Heart left ventricle (tissue), 16 donors: ENCODE results near the gene LIF. TPM values are rescaled to one million over a fixed set of nuclear protein-coding genes. Genes with fewer than 3 reads are reported as not detected.

Experiments used
- ATAC-seq, 4 donors: fragments of 200-7000 bp; cut with Tn5 transposase; one replicate each; pipeline ENCODE4 v1.9.1; 2020 to 2022; ENCODE audit warnings: moderate library complexity in 4 of 4, mild to moderate bottlenecking in 3 of 4, moderate number of reproducible peaks in 1 of 4
- DNase-seq, 5 donors: peaks; one replicate each; pipeline ENCODE4 v3.0.0-alpha.2; 2020
- H3K27ac ChIP-seq, 12 donors: fragments of 200-600 bp; sonication (generic) in 4 of 12; one replicate each; pipeline versions ENCODE4 v1.5.0 to v1.8.0; 2016 to 2022; ENCODE audit warnings: mild to moderate bottlenecking in 2 of 12
- H3K27me3 ChIP-seq, 9 donors: fragments of 200-600 bp; sonication (generic) in 2 of 9; one replicate each; pipeline versions ENCODE4 v1.5.1 to v1.8.0; 2016 to 2022; ENCODE audit warnings: mild to moderate bottlenecking in 3 of 9
- H3K36me3 ChIP-seq, 9 donors: fragments of 200-600 bp; sonication (generic) in 2 of 9; one replicate each; pipeline versions ENCODE4 v1.5.0 to v1.8.0; 2018 to 2022; ENCODE audit warnings: mild to moderate bottlenecking in 2 of 9
- H3K4me1 ChIP-seq, 12 donors: fragments of 200-600 bp; sonication (generic) in 4 of 12; one replicate each; pipeline versions ENCODE4 v1.5.0 to v1.8.0; 2016 to 2022; ENCODE audit warnings: mild to moderate bottlenecking in 3 of 12
- H3K4me3 ChIP-seq, 12 donors: fragments of 200-600 bp; sonication (generic) in 4 of 12; one replicate each; pipeline versions ENCODE4 v1.5.0 to v1.8.0; 2017 to 2022; ENCODE audit warnings: mild to moderate bottlenecking in 9 of 12, moderate library complexity in 4 of 12
- H3K9me3 ChIP-seq, 12 donors: fragments of 200-600 bp; sonication (generic) in 4 of 12; one replicate each; pipeline versions ENCODE4 v1.5.0 to v1.8.0; 2016 to 2022; ENCODE audit warnings: mild to moderate bottlenecking in 1 of 12
- CTCF ChIP-seq, 12 donors: fragments of 200-600 bp; sonication (generic) in 4 of 12; IDR thresholded peaks; one replicate each; pipeline versions ENCODE4 v1.5.0 to v1.8.0; 2018 to 2022; ENCODE audit warnings: antibody characterized with exemption in 12 of 12, mild to moderate bottlenecking in 5 of 12
- POLR2A ChIP-seq, 2 donors: fragments of 450-650 bp; IDR thresholded peaks; one replicate each; pipeline ENCODE4 v1.6.1; 2017; ENCODE audit warnings: antibody characterized with exemption in 2 of 2, mild to moderate bottlenecking in 2 of 2, moderate library complexity in 2 of 2
- WGBS, 4 donors: extraction: QIAGEN DNeasy Blood & Tissue Kit in 2 of 4; methylation state at CpG; one replicate each; pipeline versions ENCODE4 v1.1.5 to v1.1.7; 2013 to 2018; 5-methylcytosine and 5-hydroxymethylcytosine counted together
- intact Hi-C, 10 donors: fragments of 100-400 bp; cut with DNase I; formaldehyde crosslinking; loops; one replicate each; pipeline versions ENCODE4 v1.11.1 to v1.14.2; 2022
- polyA plus RNA-seq, 2 donors: library from polyadenylated mRNA; stranded (reverse); fragments of 200-250 nt; gene quantifications; one replicate each; pipeline ENCODE4 v1.2.3, GENCODE V29; 2013
- total RNA-seq, 9 donors: library from RNA; depleted of rRNA in 2 of 9; stranded (reverse); fragments of >200 nt in 2 of 9; fragmentation: NEBNext Ultra II Directional in 3 of 9; extraction: Animal tissue kit (Norgen Biotek cat#: 25700) in 3 of 9; gene quantifications; one replicate each; pipeline versions ENCODE4 v1.1.0 to v1.2.4, GENCODE V29; 2016 to 2023
- donor health status: ischemic (EF 13 %, LVEDD 7.1; RV severe dilation, severe dysfunction).
- donor health status: healthy with polysubstance abuse.
- donor health status: DM: no; HTN: yes; CAD: no.
- donor health status: DM: no; HTN: no; CAD: no.
- donor health status: ischemic (EF 25% LVEDD 6.9; RV normal size, moderate dysfunction).
- donor health status: ischemic (EF 25% LVEDD 5.7; RV mildly dilated, moderate dysfunction).
- donor health status: healthy.
- donor health status: DM: yes; HTN: yes; CAD: no.
- donor health status: ischemic (EF 35%, LVEDD 5.7; RV mildly dilated, moderate dysfunction).
- donor health status: nonischemic (EF 11% LVEDD 7.7; RV severe dilation, severe dysfunction).
- donor health status: DM: yes; HTN: yes; CAD: no.
- donor health status: PGD.
- donor health status: ischemic (EF 29% LVEDD 5.4; RV normal size, mild dysfunction).
- donor health status: nonischemic (EF 23%, LVEDD 6.1; RV moderate dilation, normal function).

Gene LIF
- total and polyA plus RNA-seq, 11 donors: 0.12 to 11.6 (median 0.67) TPM; not detected in 1

- intact Hi-C loops: no loop called here
- ATAC-seq (no peak), DNase-seq (peak in 1 of 5 donors; percentile 3)
- no peaks in the 10 kb centered on the region for H3K9me3 ChIP-seq
- no peak overlapping the region for H3K4me3 ChIP-seq
- H3K36me3 ChIP-seq: no peaks in the 10 kb centered on the region
- no peak overlapping the region for H3K27ac ChIP-seq
- peaks cover under 1 to 66% (median 10%) of the 10 kb centered on the region in 9 donors for H3K27me3 ChIP-seq
- peaks cover 0 to 3% (median 0%) of the 10 kb centered on the region in 12 donors for H3K4me1 ChIP-seq
- WGBS, 4 donors: 84 to 90% (median 88%) methylated on average over 4 of the region's 4 CpGs
- TF ChIP-seq CTCF (IDR thresholded peaks at IDR 0.05) (no peak), POLR2A (IDR thresholded peaks at IDR 0.05) (no peak)
These were observed 18.9 kb downstream of the LIF start for GRCh38 chr22:30227438-30228228.

- H3K4me1 ChIP-seq: peaks cover 0 to 8% (median 0%) of the 10 kb centered on the region in 12 donors
- 73 to 86% (median 79%) methylated on average over 11 of the region's 11 CpGs for WGBS, 4 donors
- no peak overlapping the region for H3K4me3 ChIP-seq
- H3K27ac ChIP-seq: no peak overlapping the region
- TF ChIP-seq CTCF (IDR thresholded peaks at IDR 0.05) (no peak), POLR2A (IDR thresholded peaks at IDR 0.05) (no peak)
- no peaks in the 10 kb centered on the region for H3K9me3 ChIP-seq
- H3K36me3 ChIP-seq: no peaks in the 10 kb centered on the region
- peaks cover 0 to 70% (median 14%) of the 10 kb centered on the region in 9 donors for H3K27me3 ChIP-seq
- DNase-seq (peak in 1 of 5 donors; percentile 8), ATAC-seq (no peak)
- intact Hi-C loops: no loop called here
These were observed 20.2 kb downstream of the LIF start for GRCh38 chr22:30226192-30226832.

GRCh38 chr22:30225220-30225927 is 21.2 kb downstream of the LIF start:
- no peaks in the 10 kb centered on the region for H3K36me3 ChIP-seq
- WGBS, 4 donors: 90 to 94% (median 92%) methylated on average over 7 of the region's 7 CpGs
- H3K4me1 ChIP-seq: peaks cover 0 to 17% (median 0%) of the 10 kb centered on the region in 12 donors
- DNase-seq (no peak), ATAC-seq (no peak)
- peaks cover 0 to 76% (median 15%) of the 10 kb centered on the region in 9 donors for H3K27me3 ChIP-seq
- H3K27ac ChIP-seq: no peak overlapping the region
- intact Hi-C loops: no loop called here
- TF ChIP-seq POLR2A (IDR thresholded peaks at IDR 0.05): no peak
- TF ChIP-seq CTCF (IDR thresholded peaks at IDR 0.05): no peak
- no peaks in the 10 kb centered on the region for H3K9me3 ChIP-seq
- no peak overlapping the region for H3K4me3 ChIP-seq
